Measurements from ENCODE around the gene UBE2M.
"Not testable (repeated sequence)": the region's sequence is repeated elsewhere in the genome, so short reads cannot be mapped to it uniquely, and the experiment has no call there.

Gene UBE2M

GRCh38 chr19:58511353-58512208 lies 46.8 kb downstream of the UBE2M start, which contains the start of gene SLC27A5:
SLC27A5 (minus strand) TSS chr19:58511992; CDS start chr19:58511955, 37 bp downstream.
- DNase-seq = no peak

- no peak for DNase-seq
Measured at GRCh38 chr19:58510084-58510862, 48.1 kb downstream of the UBE2M start.

- DNase-seq = no peak
Measured at GRCh38 chr19:58509731-58510083, 48.7 kb downstream of the UBE2M start.

- not testable (repeated sequence) for DNase-seq
Measured at GRCh38 chr19:58507602-58508223, 50.7 kb downstream of the UBE2M start.
